ENCODE measurements around the gene HSPB3.
"Not testable (repeated sequence)": the region's sequence is repeated elsewhere in the genome, so short reads cannot be mapped to it uniquely, and the experiment has no call there.

- TF ChIP-seq EZH2 (IDR thresholded peaks at IDR 0.05; ENCODE audit: low read length, missing control alignments); CTCF (conservative IDR thresholded peaks at IDR 0.05 in 1 of 2, IDR thresholded peaks at IDR 0.05 in 1 of 2; ENCODE audit: low read depth in 1 of 2, low read length in 2 of 2): not testable (repeated sequence)
These were observed 34.1 kb downstream of the HSPB3 start for GRCh38 chr5:54489648-54489979.
